ENCODE measurements around the gene SUSD3.

DNA sequence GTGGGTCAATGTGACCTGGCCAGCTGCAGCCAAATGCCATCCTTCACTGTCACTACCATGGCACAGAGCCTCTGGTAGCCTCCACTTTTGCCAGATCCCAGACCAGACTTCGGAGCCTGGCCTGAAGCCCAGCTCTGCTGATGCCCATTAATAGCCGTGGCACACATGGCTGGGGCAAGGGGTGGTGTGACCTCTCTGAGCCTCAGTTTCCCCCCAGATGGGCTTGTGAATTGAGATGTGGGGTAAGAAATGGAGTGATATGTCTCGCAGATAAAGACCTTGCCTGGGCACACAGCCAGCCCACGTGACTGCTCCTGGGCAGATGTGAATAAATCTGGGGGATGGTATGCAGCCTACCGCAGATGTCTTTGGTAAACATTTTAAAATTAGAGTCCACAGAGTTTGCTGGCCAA is 13.9 kb downstream of the SUSD3 start:
- TF ChIP-seq POLR2AphosphoS5 (IDR thresholded peaks at IDR 0.05; ENCODE audit: low read depth): no peak
- TF ChIP-seq, protein P1, sequence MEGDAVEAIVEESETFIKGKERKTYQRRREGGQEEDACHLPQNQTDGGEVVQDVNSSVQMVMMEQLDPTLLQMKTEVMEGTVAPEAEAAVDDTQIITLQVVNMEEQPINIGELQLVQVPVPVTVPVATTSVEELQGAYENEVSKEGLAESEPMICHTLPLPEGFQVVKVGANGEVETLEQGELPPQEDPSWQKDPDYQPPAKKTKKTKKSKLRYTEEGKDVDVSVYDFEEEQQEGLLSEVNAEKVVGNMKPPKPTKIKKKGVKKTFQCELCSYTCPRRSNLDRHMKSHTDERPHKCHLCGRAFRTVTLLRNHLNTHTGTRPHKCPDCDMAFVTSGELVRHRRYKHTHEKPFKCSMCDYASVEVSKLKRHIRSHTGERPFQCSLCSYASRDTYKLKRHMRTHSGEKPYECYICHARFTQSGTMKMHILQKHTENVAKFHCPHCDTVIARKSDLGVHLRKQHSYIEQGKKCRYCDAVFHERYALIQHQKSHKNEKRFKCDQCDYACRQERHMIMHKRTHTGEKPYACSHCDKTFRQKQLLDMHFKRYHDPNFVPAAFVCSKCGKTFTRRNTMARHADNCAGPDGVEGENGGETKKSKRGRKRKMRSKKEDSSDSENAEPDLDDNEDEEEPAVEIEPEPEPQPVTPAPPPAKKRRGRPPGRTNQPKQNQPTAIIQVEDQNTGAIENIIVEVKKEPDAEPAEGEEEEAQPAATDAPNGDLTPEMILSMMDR (IDR thresholded peaks at IDR 0.05; ENCODE audit: insufficient read depth, low read length): no peak
- no peak for TF ChIP-seq GABPA (IDR thresholded peaks at IDR 0.05; ENCODE audit: low read depth)
- no peak for TF ChIP-seq REST (IDR thresholded peaks at IDR 0.05; ENCODE audit: insufficient replicate concordance, low read depth)
- TF ChIP-seq SPI1 (IDR thresholded peaks at IDR 0.05; ENCODE audit: borderline replicate concordance, low read depth): no peak

Measured in HL-60 (cell line).